Neural progenitor cell (in vitro differentiated cells): ENCODE measurements around the gene MAGI2. TPM values are rescaled to one million over a fixed set of nuclear protein-coding genes. Genes with fewer than 3 reads are reported as not detected.

ENCODE experiments used
- DNase-seq: peaks from one replicate; pipeline ENCODE4 v3.0.0-alpha.2; 2016; ENCODE audit warnings: low spot score
- H2AFZ ChIP-seq: fragments of 200-600 bp; sonication (generic); replicated peaks from 2 replicates; pipeline ENCODE4 v1.6.1; 2016; ENCODE audit warnings: antibody characterized with exemption
- H3F3A ChIP-seq: fragments of 200-600 bp; sonication (generic); 2 replicates; pipeline ENCODE4 v1.6.1; 2016; ENCODE audit warnings: antibody characterized with exemption, low read depth
- H3K27ac ChIP-seq: fragments of 200-600 bp; sonication (generic); 2 replicates; pipeline ENCODE4 v1.5.1; 2016; ENCODE audit warnings: mild to moderate bottlenecking
- H3K27me3 ChIP-seq: fragments of 200-600 bp; sonication (generic); 2 replicates; pipeline ENCODE4 v1.6.1; 2016; ENCODE audit warnings: mild to moderate bottlenecking, moderate library complexity
- H3K36me3 ChIP-seq: fragments of 200-600 bp; sonication (generic); 2 replicates; pipeline ENCODE4 v1.5.1; 2016
- H3K4me1 ChIP-seq: fragments of 200-600 bp; sonication (generic); 2 replicates; pipeline ENCODE4 v1.6.1; 2016; ENCODE audit warnings: mixed run types
- H3K4me2 ChIP-seq: fragments of 200-600 bp; sonication (generic); 2 replicates; pipeline ENCODE4 v1.6.1; 2016
- H3K4me3 ChIP-seq: fragments of 200-600 bp; sonication (generic); 2 replicates; pipeline ENCODE4 v1.5.1; 2016
- H3K79me2 ChIP-seq: fragments of 200-600 bp; sonication (generic); 2 replicates; pipeline ENCODE4 v1.6.1; 2016; ENCODE audit warnings: low read depth
- H3K9ac ChIP-seq: fragments of 200-600 bp; sonication (generic); 2 replicates; pipeline ENCODE4 v1.6.1; 2016
- H3K9me3 ChIP-seq: fragments of 200-600 bp; sonication (generic); 2 replicates; pipeline ENCODE4 v1.5.1; 2016; ENCODE audit warnings: low read depth
- H4K20me1 ChIP-seq: fragments of 200-600 bp; sonication (generic); 2 replicates; pipeline ENCODE4 v1.6.1; 2016; ENCODE audit warnings: low read depth
- H3K27ac Mint-ChIP-seq: 3 replicates; pipeline ENCODE4 v1.8.0; 2021; ENCODE audit warnings: mixed read lengths
- H3K27me3 Mint-ChIP-seq: 2 replicates; pipeline ENCODE4 v1.8.0; 2022; ENCODE audit warnings: low read depth, mild to moderate bottlenecking, inconsistent platforms, moderate library complexity, mixed read lengths; ENCODE audit not compliant: insufficient read depth
- H3K36me3 Mint-ChIP-seq: 3 replicates; pipeline ENCODE4 v1.8.0; 2021; ENCODE audit warnings: mixed read lengths
- H3K4me1 Mint-ChIP-seq: 3 replicates; pipeline ENCODE4 v1.8.0; 2021; ENCODE audit warnings: mixed read lengths
- H3K4me3 Mint-ChIP-seq: 3 replicates; pipeline ENCODE4 v1.8.0; 2021; ENCODE audit warnings: mild to moderate bottlenecking, moderate library complexity, mixed read lengths
- H3K9me3 Mint-ChIP-seq: 3 replicates; pipeline ENCODE4 v1.8.0; 2020; ENCODE audit warnings: mixed read lengths
- EZH2 ChIP-seq: fragments of 200-600 bp; sonication (generic); IDR thresholded peaks from 2 replicates; pipeline ENCODE4 v1.6.1; 2017; ENCODE audit warnings: antibody characterized with exemption, mild to moderate bottlenecking, moderate library complexity
- EZH2phosphoT487 ChIP-seq: fragments of 200-600 bp; sonication (generic); IDR thresholded peaks from 2 replicates; pipeline ENCODE4 v1.6.1; 2017; ENCODE audit warnings: antibody characterized with exemption
- total RNA-seq: library from RNA; depleted of rRNA; stranded (reverse); fragments of >200 nt; gene quantifications from 2 replicates; pipeline ENCODE4 v1.2.3, GENCODE V29; 2015; ENCODE audit warnings: low replicate concordance
- TF ChIP-seq, protein P1 (sequence below): fragments of 200-600 bp; sonication (generic); IDR thresholded peaks from 2 replicates; pipeline ENCODE4 v1.5.1; 2017; ENCODE audit warnings: antibody characterized with exemption, mild to moderate bottlenecking

The MAGI2 gene
- total RNA-seq, 1 donor from 2014 or later, result 5.8 TPM

DNA sequence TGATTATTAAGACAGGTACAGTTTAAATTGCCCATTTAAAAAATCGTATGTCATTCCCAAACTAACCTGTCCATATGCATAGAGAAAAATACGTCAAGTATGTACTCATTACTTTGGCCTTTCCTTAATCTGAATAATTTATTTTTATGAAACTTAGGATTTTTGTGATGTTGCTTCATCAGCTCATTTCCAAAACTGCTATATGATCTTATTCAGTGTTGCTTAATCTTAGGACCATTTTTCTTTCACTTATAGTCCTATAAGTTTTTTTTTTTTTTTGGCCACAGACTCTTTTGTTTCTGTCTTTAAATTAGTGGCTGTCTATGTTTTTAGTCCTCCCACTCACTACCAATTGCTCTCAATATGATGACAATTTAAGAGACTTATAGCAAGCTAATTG, 1309.8 kb downstream of the MAGI2 start:
- no peak overlapping the region for H3K27ac Mint-ChIP-seq
- Histone ChIP-seq H3K9ac (no peak overlapping the region), H3K4me3 (no peak overlapping the region), H3K27ac (no peak overlapping the region), H4K20me1 (no peaks in the 10 kb centered on the region), H3K27me3 (no peaks in the 10 kb centered on the region), H3K79me2 (no peaks in the 10 kb centered on the region), H2AFZ (no peak overlapping the region), H3K4me2 (no peak overlapping the region), H3K36me3 (no peaks in the 10 kb centered on the region), H3K4me1 (no peaks in the 10 kb centered on the region), H3K9me3 (no peaks in the 10 kb centered on the region), H3F3A (no peaks in the 10 kb centered on the region)
- peaks cover 8% of the 10 kb centered on the region for H3K9me3 Mint-ChIP-seq
- DNase-seq, result no peak
- TF ChIP-seq EZH2phosphoT487, result no peak
- TF ChIP-seq EZH2, result no peak
- TF ChIP-seq, protein P1, sequence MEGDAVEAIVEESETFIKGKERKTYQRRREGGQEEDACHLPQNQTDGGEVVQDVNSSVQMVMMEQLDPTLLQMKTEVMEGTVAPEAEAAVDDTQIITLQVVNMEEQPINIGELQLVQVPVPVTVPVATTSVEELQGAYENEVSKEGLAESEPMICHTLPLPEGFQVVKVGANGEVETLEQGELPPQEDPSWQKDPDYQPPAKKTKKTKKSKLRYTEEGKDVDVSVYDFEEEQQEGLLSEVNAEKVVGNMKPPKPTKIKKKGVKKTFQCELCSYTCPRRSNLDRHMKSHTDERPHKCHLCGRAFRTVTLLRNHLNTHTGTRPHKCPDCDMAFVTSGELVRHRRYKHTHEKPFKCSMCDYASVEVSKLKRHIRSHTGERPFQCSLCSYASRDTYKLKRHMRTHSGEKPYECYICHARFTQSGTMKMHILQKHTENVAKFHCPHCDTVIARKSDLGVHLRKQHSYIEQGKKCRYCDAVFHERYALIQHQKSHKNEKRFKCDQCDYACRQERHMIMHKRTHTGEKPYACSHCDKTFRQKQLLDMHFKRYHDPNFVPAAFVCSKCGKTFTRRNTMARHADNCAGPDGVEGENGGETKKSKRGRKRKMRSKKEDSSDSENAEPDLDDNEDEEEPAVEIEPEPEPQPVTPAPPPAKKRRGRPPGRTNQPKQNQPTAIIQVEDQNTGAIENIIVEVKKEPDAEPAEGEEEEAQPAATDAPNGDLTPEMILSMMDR, result no peak
- no peak overlapping the region for H3K4me3 Mint-ChIP-seq
- no peaks in the 10 kb centered on the region for H3K27me3 Mint-ChIP-seq
- H3K36me3 Mint-ChIP-seq, result peaks cover 2% of the 10 kb centered on the region
- peaks cover 16% of the 10 kb centered on the region for H3K4me1 Mint-ChIP-seq

DNA sequence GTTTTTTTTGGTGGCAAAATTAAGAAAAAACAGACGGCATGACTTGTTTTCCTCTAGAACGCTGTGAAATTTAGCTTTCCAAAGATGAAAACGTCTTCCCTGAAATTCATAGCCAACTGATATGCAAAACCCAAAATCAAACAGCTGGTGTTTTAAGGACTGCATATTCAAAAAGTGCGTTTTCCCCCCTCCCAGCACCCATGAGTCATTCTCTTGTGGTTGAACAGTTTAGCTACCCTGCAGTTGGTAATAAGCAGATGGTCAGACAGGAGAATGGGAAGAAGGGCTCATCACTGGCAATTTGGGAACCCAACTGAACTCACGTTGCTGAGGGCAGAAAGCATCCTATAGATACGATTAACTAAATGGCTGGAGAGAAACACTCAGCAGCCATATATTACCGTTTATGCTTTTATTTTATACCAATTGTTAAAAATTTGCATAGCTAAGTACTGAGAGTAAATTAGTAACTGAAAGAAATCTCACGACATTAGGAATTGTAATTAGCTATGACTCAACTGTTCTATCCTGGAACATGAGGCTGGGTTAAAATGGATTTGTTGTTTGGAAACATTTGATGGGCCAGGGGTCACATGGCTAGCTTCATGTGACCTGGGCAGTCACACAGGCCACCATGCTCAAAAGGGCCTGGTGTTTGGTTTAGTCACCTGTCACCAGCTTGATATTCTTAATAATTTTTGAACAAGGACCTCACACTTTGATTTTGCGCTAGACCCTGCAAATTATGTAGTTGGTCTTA, 1311.8 kb downstream of the MAGI2 start:
- Histone ChIP-seq H3K27ac (no peak overlapping the region), H3K79me2 (no peaks in the 10 kb centered on the region)
- H3K4me1 Mint-ChIP-seq, result peaks cover 20% of the 10 kb centered on the region

DNA sequence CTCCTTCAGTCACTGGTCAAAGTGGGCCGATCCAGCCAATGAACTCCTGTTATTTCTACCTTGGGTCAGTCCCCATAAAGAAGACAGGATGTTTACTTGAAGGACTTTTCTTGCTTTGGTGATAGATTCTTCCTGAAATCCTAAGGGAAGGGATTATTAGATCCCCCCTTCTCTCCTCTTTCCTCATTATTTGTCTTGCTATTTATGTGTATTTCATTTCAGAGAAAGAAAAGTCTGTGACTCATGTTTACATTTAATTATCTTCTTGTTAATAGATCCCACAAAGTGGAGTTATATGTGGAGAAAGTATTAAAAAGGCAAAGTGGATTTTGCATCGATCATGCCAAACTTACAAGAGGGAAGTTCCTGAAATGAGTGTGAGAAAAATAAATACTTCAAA, 1313.4 kb downstream of the MAGI2 start:
- H3K27ac ChIP-seq, result no peak overlapping the region
- H3K9ac ChIP-seq, result no peak overlapping the region
- H3K4me2 ChIP-seq, result no peak overlapping the region
- peaks cover 2% of the 10 kb centered on the region for H3K36me3 Mint-ChIP-seq
- H3K4me1 Mint-ChIP-seq, result peaks cover 16% of the 10 kb centered on the region
- no peaks in the 10 kb centered on the region for H4K20me1 ChIP-seq
- H3K4me3 ChIP-seq, result no peak overlapping the region
- no peak overlapping the region for H2AFZ ChIP-seq
- no peak for DNase-seq
- peaks cover 3% of the 10 kb centered on the region for H3K9me3 Mint-ChIP-seq
- H3K27ac Mint-ChIP-seq, result no peak overlapping the region
- no peaks in the 10 kb centered on the region for H3K27me3 ChIP-seq
- no peaks in the 10 kb centered on the region for H3K36me3 ChIP-seq
- no peaks in the 10 kb centered on the region for H3K9me3 ChIP-seq
- no peaks in the 10 kb centered on the region for H3K4me1 ChIP-seq
- TF ChIP-seq EZH2phosphoT487, result no peak
- H3F3A ChIP-seq, result no peaks in the 10 kb centered on the region
- H3K79me2 ChIP-seq, result no peaks in the 10 kb centered on the region
- no peak overlapping the region for H3K4me3 Mint-ChIP-seq
- H3K27me3 Mint-ChIP-seq, result no peaks in the 10 kb centered on the region

More for the DNA sequence above, 1311.8 kb downstream of the MAGI2 start:
- Mint-ChIP-seq H3K27ac (no peak overlapping the region), H3K9me3 (peaks cover 8% of the 10 kb centered on the region), H3K4me3 (no peak overlapping the region), H3K27me3 (no peaks in the 10 kb centered on the region), H3K36me3 (peaks cover 2% of the 10 kb centered on the region)
- no peaks in the 10 kb centered on the region for H3F3A ChIP-seq
- H3K4me2 ChIP-seq, result no peak overlapping the region
- H3K27me3 ChIP-seq, result no peaks in the 10 kb centered on the region
- no peak overlapping the region for H2AFZ ChIP-seq
- no peaks in the 10 kb centered on the region for H4K20me1 ChIP-seq
- H3K4me1 ChIP-seq, result no peaks in the 10 kb centered on the region
- no peaks in the 10 kb centered on the region for H3K36me3 ChIP-seq
- H3K9me3 ChIP-seq, result no peaks in the 10 kb centered on the region
- H3K9ac ChIP-seq, result no peak overlapping the region
- TF ChIP-seq EZH2phosphoT487 (no peak), EZH2 (no peak)
- TF ChIP-seq, protein P1, result no peak
- H3K4me3 ChIP-seq, result no peak overlapping the region
- DNase-seq, result no peak

GRCh38 chr7:78139335-78139734, 1314.1 kb downstream of the MAGI2 start:
- Histone ChIP-seq H3K4me3 (no peak overlapping the region), H3K79me2 (no peaks in the 10 kb centered on the region), H3K9me3 (no peaks in the 10 kb centered on the region), H3F3A (no peaks in the 10 kb centered on the region), H4K20me1 (no peaks in the 10 kb centered on the region), H3K27ac (no peak overlapping the region), H2AFZ (no peak overlapping the region), H3K4me1 (no peaks in the 10 kb centered on the region), H3K36me3 (no peaks in the 10 kb centered on the region), H3K27me3 (no peaks in the 10 kb centered on the region), H3K4me2 (no peak overlapping the region), H3K9ac (no peak overlapping the region)
- no peak for DNase-seq
- H3K27ac Mint-ChIP-seq, result no peak overlapping the region
- H3K27me3 Mint-ChIP-seq, result no peaks in the 10 kb centered on the region
- no peaks in the 10 kb centered on the region for H3K36me3 Mint-ChIP-seq
- H3K9me3 Mint-ChIP-seq, result no peaks in the 10 kb centered on the region
- TF ChIP-seq EZH2 (no peak), EZH2phosphoT487 (no peak)
- TF ChIP-seq, protein P1, result no peak
- peaks cover 19% of the 10 kb centered on the region for H3K4me1 Mint-ChIP-seq
- H3K4me3 Mint-ChIP-seq, result no peak overlapping the region
